Esophagus squamous epithelium (tissue), 4 donors: ENCODE measurements around the gene DAB2.

Source experiments
- CTCF ChIP-seq, 6 experiments: fragments of 450-650 bp in 4 of 6; fragments of 200-600 bp in 2 of 6; sonication (generic) in 2 of 6; IDR thresholded peaks; one replicate each; pipeline ENCODE4 v1.5.1; 2016 to 2019; ENCODE audit warnings: antibody characterized with exemption in 6 of 6, mild to moderate bottlenecking in 4 of 6, moderate library complexity in 4 of 6
- POLR2A ChIP-seq, 4 donors: fragments of 450-650 bp; IDR thresholded peaks; one replicate each; pipeline ENCODE4 v1.6.1; 2017; ENCODE audit warnings: antibody characterized with exemption in 4 of 4, mild to moderate bottlenecking in 4 of 4, moderate library complexity in 3 of 4

- no peak for TF ChIP-seq POLR2A (IDR thresholded peaks at IDR 0.05)
- no peak for TF ChIP-seq CTCF (IDR thresholded peaks at IDR 0.05)
These were observed 17.1 kb upstream of the DAB2 start for GRCh38 chr5:39441838-39442237.
